Measurements from ENCODE around the gene WDTC1.

The WDTC1 gene

DNA sequence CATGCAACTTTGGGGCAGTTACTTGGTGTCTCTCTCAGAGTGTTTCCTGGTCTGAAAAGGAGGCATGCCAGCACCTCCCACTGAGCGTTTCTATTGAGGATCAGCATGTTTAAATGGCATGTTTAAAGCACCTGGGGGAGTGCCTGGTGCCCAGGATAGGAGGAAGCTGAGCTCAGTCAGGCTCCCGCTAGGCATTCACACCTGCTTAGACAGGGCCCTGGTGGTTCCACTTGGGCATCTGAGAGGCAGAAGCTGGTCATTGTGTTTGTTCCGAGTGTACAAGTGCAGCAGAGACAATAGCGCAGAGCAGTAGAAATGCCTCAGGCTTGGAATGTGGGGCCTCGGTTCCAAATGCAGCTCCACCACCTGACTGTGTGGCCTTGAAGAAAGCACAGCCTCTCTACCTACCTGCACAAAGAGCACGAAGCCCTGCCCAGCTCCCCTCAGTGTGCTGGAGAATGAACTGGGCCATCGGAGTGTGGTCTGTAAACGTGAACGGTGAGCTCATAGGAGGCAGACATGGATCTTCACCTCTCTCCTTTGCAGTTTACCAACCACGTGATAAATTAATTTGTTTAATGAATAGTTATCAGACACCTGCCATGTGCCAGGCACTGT lies 67.3 kb downstream of the WDTC1 start:
- WGBS = 80% methylated on average over 10 of the region's 10 CpGs
- H3K4me1 ChIP-seq (ENCODE audit: insufficient read depth, low read length) = peaks cover 40% of the 10 kb centered on the region
- H3K27ac ChIP-seq (ENCODE audit: low read depth, low read length) = no peak overlapping the region
- H3K9me3 ChIP-seq (ENCODE audit: insufficient read depth, low read depth, low read length) = no peaks in the 10 kb centered on the region
- H3K9ac ChIP-seq (ENCODE audit: low read depth, low read length) = peak overlapping the region; percentile 3; the same call in 1 of the 2 replicates
- peaks cover 7% of the 10 kb centered on the region for H3K36me3 ChIP-seq (ENCODE audit: insufficient read depth, low read length)
- no peak overlapping the region for H3K4me3 ChIP-seq (ENCODE audit: low read length)
- no peaks in the 10 kb centered on the region for H3K27me3 ChIP-seq (ENCODE audit: insufficient read depth, low read length)

GRCh38 chr1:27302612-27303011 lies 68.2 kb downstream of the WDTC1 start:
- H3K27me3 ChIP-seq (ENCODE audit: insufficient read depth, low read length) = no peaks in the 10 kb centered on the region
- no peak overlapping the region for H3K4me3 ChIP-seq (ENCODE audit: low read length)
- no peak overlapping the region for H3K9ac ChIP-seq (ENCODE audit: low read depth, low read length)
- H3K4me1 ChIP-seq (ENCODE audit: insufficient read depth, low read length) = peaks cover 47% of the 10 kb centered on the region
- no peak overlapping the region for H3K27ac ChIP-seq (ENCODE audit: low read depth, low read length)
- peaks cover 4% of the 10 kb centered on the region for H3K36me3 ChIP-seq (ENCODE audit: insufficient read depth, low read length)
- 86% methylated on average over 2 of the region's 2 CpGs for WGBS
- no peaks in the 10 kb centered on the region for H3K9me3 ChIP-seq (ENCODE audit: insufficient read depth, low read depth, low read length)

GRCh38 chr1:27303509-27303908 lies 69.1 kb downstream of the WDTC1 start:
- no peak overlapping the region for H3K4me3 ChIP-seq (ENCODE audit: low read length)
- no peaks in the 10 kb centered on the region for H3K9me3 ChIP-seq (ENCODE audit: insufficient read depth, low read depth, low read length)
- peaks cover 51% of the 10 kb centered on the region for H3K4me1 ChIP-seq (ENCODE audit: insufficient read depth, low read length)
- H3K36me3 ChIP-seq (ENCODE audit: insufficient read depth, low read length) = no peaks in the 10 kb centered on the region
- H3K27me3 ChIP-seq (ENCODE audit: insufficient read depth, low read length) = no peaks in the 10 kb centered on the region
- no peak overlapping the region for H3K9ac ChIP-seq (ENCODE audit: low read depth, low read length)
- 93% methylated on average over 15 of the region's 15 CpGs for WGBS
- no peak overlapping the region for H3K27ac ChIP-seq (ENCODE audit: low read depth, low read length)

DNA sequence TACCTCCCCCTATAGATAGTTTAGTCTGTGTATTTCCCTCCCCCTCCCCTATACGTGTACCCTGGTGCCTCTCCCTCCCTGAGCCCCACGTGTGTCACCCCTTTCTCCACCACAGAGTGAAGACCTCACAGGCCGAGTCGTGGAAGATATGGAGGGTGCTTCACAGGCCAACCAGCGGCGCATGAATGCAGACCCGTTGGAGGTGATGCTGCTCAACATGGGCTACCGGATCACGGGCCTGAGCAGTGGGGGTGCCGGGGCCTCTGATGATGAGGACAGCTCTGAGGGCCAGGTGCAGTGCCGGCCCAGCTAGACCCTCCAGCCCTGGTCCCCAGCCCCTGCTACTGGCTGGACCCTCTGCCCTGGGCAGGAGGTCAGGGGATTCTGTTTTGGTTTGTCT lies 71.6 kb downstream of the WDTC1 start:
- 90% methylated on average over 11 of the region's 11 CpGs for WGBS
- H3K36me3 ChIP-seq (ENCODE audit: insufficient read depth, low read length) = no peaks in the 10 kb centered on the region
- H3K9ac ChIP-seq (ENCODE audit: low read depth, low read length) = no peak overlapping the region
- no peaks in the 10 kb centered on the region for H3K27me3 ChIP-seq (ENCODE audit: insufficient read depth, low read length)
- no peaks in the 10 kb centered on the region for H3K9me3 ChIP-seq (ENCODE audit: insufficient read depth, low read depth, low read length)
- no peak overlapping the region for H3K4me3 ChIP-seq (ENCODE audit: low read length)
- H3K27ac ChIP-seq (ENCODE audit: low read depth, low read length) = no peak overlapping the region
- H3K4me1 ChIP-seq (ENCODE audit: insufficient read depth, low read length) = peaks cover 31% of the 10 kb centered on the region

- no peak overlapping the region; the same call in 1 of the 2 replicates for H3K9ac ChIP-seq (ENCODE audit: low read depth, low read length)
- no peaks in the 10 kb centered on the region for H3K9me3 ChIP-seq (ENCODE audit: insufficient read depth, low read depth, low read length)
- no peaks in the 10 kb centered on the region for H3K27me3 ChIP-seq (ENCODE audit: insufficient read depth, low read length)
- H3K36me3 ChIP-seq (ENCODE audit: insufficient read depth, low read length) = no peaks in the 10 kb centered on the region
- H3K4me3 ChIP-seq (ENCODE audit: low read length) = peak overlapping the region; percentile 25; the same call in 1 of the 2 replicates
- H3K27ac ChIP-seq (ENCODE audit: low read depth, low read length) = peak overlapping the region; percentile 84
- WGBS = 26% methylated on average over 11 of the region's 11 CpGs
- peaks cover 21% of the 10 kb centered on the region for H3K4me1 ChIP-seq (ENCODE audit: insufficient read depth, low read length)
These were observed 72.7 kb downstream of the WDTC1 start for GRCh38 chr1:27306892-27307761.

- Histone ChIP-seq H3K4me3 (ENCODE audit: low read length) (no peak overlapping the region), H3K27ac (ENCODE audit: low read depth, low read length) (peak overlapping the region; percentile 84)
These were observed 73.6 kb downstream of the WDTC1 start for GRCh38 chr1:27307874-27308598.

GRCh38 chr1:27314169-27314568 lies 79.7 kb downstream of the WDTC1 start:
- Histone ChIP-seq H3K27ac (ENCODE audit: low read depth, low read length) (no peak overlapping the region), H3K9me3 (ENCODE audit: insufficient read depth, low read depth, low read length) (no peaks in the 10 kb centered on the region), H3K36me3 (ENCODE audit: insufficient read depth, low read length) (no peaks in the 10 kb centered on the region), H3K9ac (ENCODE audit: low read depth, low read length) (no peak overlapping the region), H3K27me3 (ENCODE audit: insufficient read depth, low read length) (no peaks in the 10 kb centered on the region), H3K4me3 (ENCODE audit: low read length) (no peak overlapping the region), H3K4me1 (ENCODE audit: insufficient read depth, low read length) (no peaks in the 10 kb centered on the region)
- WGBS = 91% methylated on average over 2 of the region's 3 CpGs

More at GRCh38 chr1:27307874-27308598, 73.6 kb downstream of the WDTC1 start:
- 59% methylated on average over 6 of the region's 6 CpGs for WGBS
- Histone ChIP-seq H3K27me3 (ENCODE audit: insufficient read depth, low read length) (no peaks in the 10 kb centered on the region), H3K36me3 (ENCODE audit: insufficient read depth, low read length) (no peaks in the 10 kb centered on the region), H3K9me3 (ENCODE audit: insufficient read depth, low read depth, low read length) (no peaks in the 10 kb centered on the region), H3K9ac (ENCODE audit: low read depth, low read length) (peak overlapping the region; percentile 21; the same call in 1 of the 2 replicates), H3K4me1 (ENCODE audit: insufficient read depth, low read length) (peaks cover 20% of the 10 kb centered on the region)

DNA sequence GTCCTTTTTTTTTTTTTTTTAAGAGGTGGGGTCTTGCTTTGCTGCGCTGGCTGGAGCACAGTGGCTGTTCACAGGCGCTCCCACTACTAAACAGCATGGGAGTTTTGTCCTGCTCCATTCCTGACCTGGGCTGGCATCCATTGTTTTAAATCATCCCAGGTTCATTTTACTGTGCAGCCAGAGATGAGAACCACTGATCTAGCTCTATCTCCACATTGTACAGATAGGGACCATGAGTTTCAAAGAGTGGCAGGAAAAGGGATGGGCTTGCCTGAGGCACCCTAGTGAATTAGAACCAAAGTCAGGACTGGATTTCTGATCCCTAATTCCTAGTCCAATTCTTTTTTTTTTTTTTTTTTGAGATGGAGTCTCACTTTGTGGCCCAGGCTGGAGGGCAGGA lies 80.3 kb downstream of the WDTC1 start:
- Histone ChIP-seq H3K27me3 (ENCODE audit: insufficient read depth, low read length) (no peaks in the 10 kb centered on the region), H3K9me3 (ENCODE audit: insufficient read depth, low read depth, low read length) (no peaks in the 10 kb centered on the region), H3K4me3 (ENCODE audit: low read length) (no peak overlapping the region), H3K9ac (ENCODE audit: low read depth, low read length) (no peak overlapping the region), H3K27ac (ENCODE audit: low read depth, low read length) (no peak overlapping the region), H3K4me1 (ENCODE audit: insufficient read depth, low read length) (no peaks in the 10 kb centered on the region), H3K36me3 (ENCODE audit: insufficient read depth, low read length) (no peaks in the 10 kb centered on the region)
- 92% methylated on average over 2 of the region's 2 CpGs for WGBS

- Histone ChIP-seq H3K9me3 (ENCODE audit: insufficient read depth, low read depth, low read length) (no peaks in the 10 kb centered on the region), H3K27ac (ENCODE audit: low read depth, low read length) (no peak overlapping the region), H3K4me3 (ENCODE audit: low read length) (no peak overlapping the region), H3K9ac (ENCODE audit: low read depth, low read length) (no peak overlapping the region), H3K27me3 (ENCODE audit: insufficient read depth, low read length) (no peaks in the 10 kb centered on the region), H3K4me1 (ENCODE audit: insufficient read depth, low read length) (peaks cover 3% of the 10 kb centered on the region; the same call in 1 of the 2 replicates), H3K36me3 (ENCODE audit: insufficient read depth, low read length) (no peaks in the 10 kb centered on the region)
- 94% methylated on average over 5 of the region's 5 CpGs for WGBS
These were observed 82.4 kb downstream of the WDTC1 start for GRCh38 chr1:27316860-27317259.

GRCh38 chr1:27318136-27318535 lies 83.7 kb downstream of the WDTC1 start:
- Histone ChIP-seq H3K27me3 (ENCODE audit: insufficient read depth, low read length) (no peaks in the 10 kb centered on the region), H3K4me1 (ENCODE audit: insufficient read depth, low read length) (peaks cover 6% of the 10 kb centered on the region), H3K9ac (ENCODE audit: low read depth, low read length) (no peak overlapping the region; the same call in 1 of the 2 replicates), H3K36me3 (ENCODE audit: insufficient read depth, low read length) (no peaks in the 10 kb centered on the region), H3K4me3 (ENCODE audit: low read length) (no peak overlapping the region), H3K9me3 (ENCODE audit: insufficient read depth, low read depth, low read length) (no peaks in the 10 kb centered on the region), H3K27ac (ENCODE audit: low read depth, low read length) (no peak overlapping the region)
- WGBS = 56% methylated on average over 4 of the region's 4 CpGs

- Histone ChIP-seq H3K27ac (ENCODE audit: low read depth, low read length) (no peak overlapping the region), H3K9me3 (ENCODE audit: insufficient read depth, low read depth, low read length) (no peaks in the 10 kb centered on the region), H3K4me3 (ENCODE audit: low read length) (no peak overlapping the region), H3K27me3 (ENCODE audit: insufficient read depth, low read length) (no peaks in the 10 kb centered on the region), H3K9ac (ENCODE audit: low read depth, low read length) (no peak overlapping the region), H3K4me1 (ENCODE audit: insufficient read depth, low read length) (peaks cover 11% of the 10 kb centered on the region), H3K36me3 (ENCODE audit: insufficient read depth, low read length) (no peaks in the 10 kb centered on the region)
- 92% methylated on average over 1 of the region's 1 CpG for WGBS
These were observed 84.2 kb downstream of the WDTC1 start for GRCh38 chr1:27318596-27318995.

Data from HUES64 (cell line).